Loucy (cell line): Measurements from ENCODE around the gene CACNB2.

Source experiments
- H2AFZ ChIP-seq: fragments of 200-600 bp; sonication (generic); 2 replicates; pipeline ENCODE4 v1.6.0; 2016; ENCODE audit warnings: antibody characterized with exemption, mild to moderate bottlenecking, low read length, moderate library complexity
- H3F3A ChIP-seq: fragments of 200-600 bp; 2 replicates; pipeline ENCODE4 v1.6.0; 2016; ENCODE audit warnings: antibody characterized with exemption, low read depth, mild to moderate bottlenecking
- H3K27me3 ChIP-seq: fragments of 200-600 bp; sonication (generic); 2 replicates; pipeline ENCODE4 v1.6.1; 2014; ENCODE audit warnings: low read length, mild to moderate bottlenecking; ENCODE audit not compliant: insufficient read depth, poor library complexity, severe bottlenecking
- H3K36me3 ChIP-seq: fragments of 200-600 bp; sonication (generic); 2 replicates; pipeline ENCODE4 v1.6.1; 2016; ENCODE audit warnings: low read length; ENCODE audit not compliant: insufficient read depth
- H3K4me1 ChIP-seq: fragments of 200-600 bp; sonication (generic); 2 replicates; pipeline ENCODE4 v1.5.1; 2014; ENCODE audit warnings: low read length, mild to moderate bottlenecking; ENCODE audit not compliant: insufficient read depth, poor library complexity, severe bottlenecking
- H3K4me2 ChIP-seq: fragments of 200-600 bp; sonication (generic); 2 replicates; pipeline ENCODE4 v1.6.0; 2014; ENCODE audit warnings: antibody characterized with exemption, low read length, low read depth, mild to moderate bottlenecking; ENCODE audit not compliant: poor library complexity, severe bottlenecking
- H3K4me3 ChIP-seq: fragments of 200-600 bp; sonication (generic); 2 replicates; pipeline ENCODE4 v1.5.1; 2014; ENCODE audit warnings: low read length, mild to moderate bottlenecking, mixed read lengths; ENCODE audit not compliant: poor library complexity, severe bottlenecking
- H3K79me2 ChIP-seq: fragments of 200-600 bp; sonication (generic); 2 replicates; pipeline ENCODE4 v1.6.1; 2014; ENCODE audit warnings: low read length; ENCODE audit not compliant: insufficient read depth
- H3K9ac ChIP-seq: fragments of 200-600 bp; sonication (generic); 2 replicates; pipeline ENCODE4 v1.6.0; 2014; ENCODE audit warnings: mild to moderate bottlenecking, low read depth, low read length, moderate library complexity; ENCODE audit not compliant: poor library complexity, severe bottlenecking
- H3K9me2 ChIP-seq: fragments of 200-600 bp; sonication (generic); replicated peaks from 2 replicates; pipeline ENCODE4 v1.6.1; 2016; ENCODE audit warnings: low read depth, low read length, mixed read lengths
- H3K9me3 ChIP-seq: fragments of 200-600 bp; sonication (generic); 2 replicates; pipeline ENCODE4 v1.6.1; 2014; ENCODE audit warnings: mild to moderate bottlenecking, antibody characterized with exemption, low read length, low read depth; ENCODE audit not compliant: insufficient read depth
- H4K20me1 ChIP-seq: fragments of 200-600 bp; sonication (generic); 2 replicates; pipeline ENCODE4 v1.6.0; 2014; ENCODE audit warnings: antibody characterized with exemption, low read length, mild to moderate bottlenecking; ENCODE audit not compliant: insufficient read depth, poor library complexity, severe bottlenecking
- CTCF ChIP-seq: fragments of 200-600 bp; sonication (generic); conservative IDR thresholded peaks from 2 replicates; pipeline ENCODE4 v1.5.1; 2014; ENCODE audit warnings: mild to moderate bottlenecking, antibody characterized with exemption, low read length
- EZH2phosphoT487 ChIP-seq: fragments of 200-600 bp; IDR thresholded peaks from 2 replicates; pipeline ENCODE4 v1.6.1; 2018; ENCODE audit warnings: antibody characterized with exemption, mild to moderate bottlenecking, moderate library complexity, borderline replicate concordance

CACNB2 gene

GRCh38 chr10:18523025-18523424 is 382.8 kb downstream of the CACNB2 start:
- Histone ChIP-seq H3K9me3 (no peaks in the 10 kb centered on the region), H3K79me2 (no peaks in the 10 kb centered on the region), H3K4me1 (peaks cover 13% of the 10 kb centered on the region), H3K4me2 (no peak overlapping the region), H3K9me2 (no peaks in the 10 kb centered on the region), H3K4me3 (no peak overlapping the region), H3K27me3 (no peaks in the 10 kb centered on the region), H3K9ac (no peak overlapping the region), H3K36me3 (no peaks in the 10 kb centered on the region), H3F3A (no peaks in the 10 kb centered on the region), H2AFZ (no peak overlapping the region), H4K20me1 (no peaks in the 10 kb centered on the region)
- TF ChIP-seq EZH2phosphoT487, result no peak
- TF ChIP-seq CTCF, result no peak

- no peaks in the 10 kb centered on the region for H3K9me3 ChIP-seq
- no peak overlapping the region for H2AFZ ChIP-seq
- no peaks in the 10 kb centered on the region for H4K20me1 ChIP-seq
- no peaks in the 10 kb centered on the region for H3K36me3 ChIP-seq
- H3K9ac ChIP-seq, result no peak overlapping the region
- no peaks in the 10 kb centered on the region for H3F3A ChIP-seq
- no peaks in the 10 kb centered on the region for H3K9me2 ChIP-seq
- no peak overlapping the region for H3K4me2 ChIP-seq
- no peaks in the 10 kb centered on the region for H3K27me3 ChIP-seq
- TF ChIP-seq CTCF (no peak), EZH2phosphoT487 (no peak)
- H3K4me3 ChIP-seq, result no peak overlapping the region
- no peaks in the 10 kb centered on the region for H3K79me2 ChIP-seq
- peaks cover 13% of the 10 kb centered on the region for H3K4me1 ChIP-seq
Observed at GRCh38 chr10:18523858-18524257, 383.6 kb downstream of the CACNB2 start.

GRCh38 chr10:18527687-18528086 is 387.5 kb downstream of the CACNB2 start:
- peaks cover 11% of the 10 kb centered on the region for H3K36me3 ChIP-seq
- no peaks in the 10 kb centered on the region for H3K79me2 ChIP-seq
- H3K4me1 ChIP-seq, result peaks cover 19% of the 10 kb centered on the region
- peaks cover 9% of the 10 kb centered on the region; the same call in 1 of the 2 replicates for H3K9me3 ChIP-seq
- no peak overlapping the region for H3K9ac ChIP-seq
- no peak overlapping the region for H2AFZ ChIP-seq
- no peaks in the 10 kb centered on the region for H4K20me1 ChIP-seq
- no peak overlapping the region for H3K4me3 ChIP-seq
- H3K9me2 ChIP-seq, result no peaks in the 10 kb centered on the region
- no peaks in the 10 kb centered on the region for H3K27me3 ChIP-seq
- no peaks in the 10 kb centered on the region for H3F3A ChIP-seq
- TF ChIP-seq EZH2phosphoT487 (no peak), CTCF (no peak)
- no peak overlapping the region for H3K4me2 ChIP-seq
